GM23248 (cell line): Measurements from ENCODE around the gene IGF1R. TPM values are rescaled to one million over a fixed set of nuclear protein-coding genes. Genes with fewer than 3 reads are reported as not detected.

Experiments used
- DNase-seq: peaks from one replicate; pipeline ENCODE4 v3.0.0-alpha.2; 2015
- H2AFZ ChIP-seq: fragments of 200-600 bp; sonication (generic); 2 replicates; pipeline ENCODE4 v1.6.1; 2016; ENCODE audit warnings: antibody characterized with exemption
- H3F3A ChIP-seq: fragments of 200-600 bp; sonication (generic); 2 replicates; pipeline ENCODE4 v1.6.1; 2016; ENCODE audit warnings: mild to moderate bottlenecking, antibody characterized with exemption, mixed run types; ENCODE audit not compliant: insufficient read depth
- H3K27ac ChIP-seq: fragments of 200-600 bp; sonication (generic); 2 replicates; pipeline ENCODE4 v1.5.1; 2016; ENCODE audit warnings: mild to moderate bottlenecking
- H3K27me3 ChIP-seq: fragments of 200-600 bp; sonication (generic); replicated peaks from 2 replicates; pipeline ENCODE4 v1.6.1; 2016; ENCODE audit warnings: mild to moderate bottlenecking; ENCODE audit not compliant: insufficient read depth
- H3K36me3 ChIP-seq: fragments of 200-600 bp; sonication (generic); 2 replicates; pipeline ENCODE4 v1.6.1; 2016; ENCODE audit warnings: low read depth, mild to moderate bottlenecking
- H3K4me1 ChIP-seq: fragments of 200-600 bp; sonication (generic); 2 replicates; pipeline ENCODE4 v1.6.1; 2016; ENCODE audit warnings: mild to moderate bottlenecking; ENCODE audit not compliant: insufficient read depth
- H3K4me2 ChIP-seq: fragments of 200-600 bp; sonication (generic); one replicate; pipeline ENCODE4 v1.6.1; 2016; ENCODE audit warnings: mild to moderate bottlenecking; ENCODE audit not compliant: unreplicated experiment
- H3K4me3 ChIP-seq: fragments of 200-600 bp; sonication (generic); 2 replicates; pipeline ENCODE4 v1.5.1; 2016; ENCODE audit warnings: mild to moderate bottlenecking
- H3K79me2 ChIP-seq: fragments of 200-600 bp; sonication (generic); 2 replicates; pipeline ENCODE4 v1.6.1; 2016; ENCODE audit warnings: mild to moderate bottlenecking; ENCODE audit not compliant: insufficient read depth
- H3K9ac ChIP-seq: fragments of 200-600 bp; sonication (generic); 2 replicates; pipeline ENCODE4 v1.6.1; 2016; ENCODE audit warnings: mild to moderate bottlenecking
- H3K9me2 ChIP-seq: fragments of 200-600 bp; sonication (generic); 2 replicates; pipeline ENCODE4 v1.6.1; 2016; ENCODE audit warnings: mixed run types, mild to moderate bottlenecking, moderate library complexity; ENCODE audit not compliant: insufficient read depth
- H3K9me3 ChIP-seq: fragments of 200-600 bp; sonication (generic); one replicate; pipeline ENCODE4 v1.6.1; 2017; ENCODE audit warnings: low read depth
- H4K20me1 ChIP-seq: fragments of 200-600 bp; sonication (generic); 2 replicates; pipeline ENCODE4 v1.6.0; 2016; ENCODE audit not compliant: insufficient read depth
- EZH2 ChIP-seq: fragments of 200-600 bp; sonication (generic); IDR thresholded peaks from 2 replicates; pipeline ENCODE4 v1.6.1; 2018; ENCODE audit warnings: antibody characterized with exemption, mild to moderate bottlenecking; ENCODE audit not compliant: insufficient read depth, poor library complexity, severe bottlenecking
- EZH2phosphoT487 ChIP-seq: fragments of 200-600 bp; sonication (generic); IDR thresholded peaks from 2 replicates; pipeline ENCODE4 v1.6.1; 2018; ENCODE audit warnings: antibody characterized with exemption, moderate library complexity, mild to moderate bottlenecking, low read depth; ENCODE audit not compliant: insufficient read depth
- WGBS, 2 experiments: methylation state at CpG; one replicate each; pipeline ENCODE4 v1.1.6; 2015 to 2017; ENCODE audit warnings: low lambda C conversion rate in 2 of 2, low coverage in 1 of 2; ENCODE audit errors: missing lambda C conversion rate in 2 of 2; 5-methylcytosine and 5-hydroxymethylcytosine counted together
- in situ Hi-C: fragments of 300-500 bp; cut with MboI; formaldehyde crosslinking; loops from 2 replicates; pipeline ENCODE4 v1.15.0; 2020
- polyA plus RNA-seq: library from polyadenylated mRNA; unstranded; fragments of >200 nt; fragmentation: Nextera tagmentation; extraction: Ambion mirVana; gene quantifications from 2 replicates; pipeline ENCODE4 v1.2.1, GENCODE V29; 2016
- total RNA-seq: library from RNA; depleted of rRNA; stranded (reverse); fragments of >200 nt; shearing (Covaris generic); gene quantifications from 2 replicates; pipeline ENCODE4 v1.2.3, GENCODE V29; 2014

Gene IGF1R
- total and polyA plus RNA-seq, 2 experiments from 2014 or later: 22.0 to 48.6 TPM

- no peak overlapping the region for H3K9ac ChIP-seq
- no peak overlapping the region for H2AFZ ChIP-seq
- no peaks in the 10 kb centered on the region for H3K9me2 ChIP-seq
- no peaks in the 10 kb centered on the region for H3K9me3 ChIP-seq
- no peaks in the 10 kb centered on the region for H3K36me3 ChIP-seq
- in situ Hi-C loops: no loop called here
- no peak overlapping the region for H3K4me2 ChIP-seq
- no peak overlapping the region for H3K27ac ChIP-seq
- H4K20me1 ChIP-seq: no peaks in the 10 kb centered on the region
- H3K4me1 ChIP-seq: no peaks in the 10 kb centered on the region
- DNase-seq: no peak
- TF ChIP-seq EZH2phosphoT487: no peak
- no peak for TF ChIP-seq EZH2
- H3F3A ChIP-seq: no peaks in the 10 kb centered on the region
- H3K4me3 ChIP-seq: no peak overlapping the region
- H3K79me2 ChIP-seq: no peaks in the 10 kb centered on the region
- 97 to 100% methylated on average over 1 of the region's 1 CpG for WGBS, 2 experiments
- no peaks in the 10 kb centered on the region for H3K27me3 ChIP-seq
Observed at GRCh38 chr15:98976500-98976899, 328.2 kb downstream of the IGF1R start.

DNA sequence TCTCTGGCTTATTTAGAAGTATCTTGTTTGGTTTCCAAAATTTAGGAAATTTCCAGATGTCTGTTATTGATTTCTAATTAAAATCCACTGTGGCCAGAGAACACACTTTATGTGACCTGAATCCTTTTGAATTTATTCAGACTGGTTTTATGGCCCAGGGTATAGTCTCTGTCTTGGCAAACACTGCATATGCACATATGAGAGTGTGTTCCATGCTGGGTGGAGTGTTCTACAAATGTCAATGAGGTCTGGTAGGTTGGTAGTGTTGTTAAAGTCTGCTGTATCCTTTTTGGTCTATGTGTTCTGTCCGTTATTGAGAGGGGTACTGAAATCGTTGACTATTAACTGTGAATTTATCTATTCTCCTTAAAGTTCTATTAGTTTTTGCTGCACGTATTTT lies 329.1 kb downstream of the IGF1R start:
- no peaks in the 10 kb centered on the region for H3K79me2 ChIP-seq
- no peaks in the 10 kb centered on the region for H3F3A ChIP-seq
- 75 to 81% methylated on average over 3 of the region's 3 CpGs for WGBS, 2 experiments
- no peak overlapping the region for H3K9ac ChIP-seq
- no peaks in the 10 kb centered on the region for H3K9me2 ChIP-seq
- H3K27ac ChIP-seq: no peak overlapping the region
- H3K4me1 ChIP-seq: peaks cover 5% of the 10 kb centered on the region; the same call in 1 of the 2 replicates
- no peak overlapping the region for H3K4me2 ChIP-seq
- in situ Hi-C loops: no loop called here
- no peak overlapping the region for H3K4me3 ChIP-seq
- H3K27me3 ChIP-seq: no peaks in the 10 kb centered on the region
- no peaks in the 10 kb centered on the region for H3K36me3 ChIP-seq
- DNase-seq: no peak
- H2AFZ ChIP-seq: no peak overlapping the region
- TF ChIP-seq EZH2: no peak
- H4K20me1 ChIP-seq: no peaks in the 10 kb centered on the region
- H3K9me3 ChIP-seq: no peaks in the 10 kb centered on the region

GRCh38 chr15:98978153-98978552 lies 329.8 kb downstream of the IGF1R start:
- H3K4me3 ChIP-seq: no peak overlapping the region
- H3K36me3 ChIP-seq: no peaks in the 10 kb centered on the region
- no peaks in the 10 kb centered on the region for H3K9me3 ChIP-seq
- no peaks in the 10 kb centered on the region for H3F3A ChIP-seq
- no peaks in the 10 kb centered on the region for H4K20me1 ChIP-seq
- 97% methylated on average over 3 of the region's 3 CpGs for WGBS, 2 experiments
- in situ Hi-C loops: no loop called here
- H3K9ac ChIP-seq: no peak overlapping the region
- H3K79me2 ChIP-seq: no peaks in the 10 kb centered on the region
- H3K4me1 ChIP-seq: peaks cover 10% of the 10 kb centered on the region
- TF ChIP-seq EZH2phosphoT487 (no peak), EZH2 (no peak)
- H2AFZ ChIP-seq: no peak overlapping the region
- no peak overlapping the region for H3K27ac ChIP-seq
- no peaks in the 10 kb centered on the region for H3K27me3 ChIP-seq
- H3K4me2 ChIP-seq: no peak overlapping the region
- no peaks in the 10 kb centered on the region for H3K9me2 ChIP-seq
- DNase-seq: no peak

DNA sequence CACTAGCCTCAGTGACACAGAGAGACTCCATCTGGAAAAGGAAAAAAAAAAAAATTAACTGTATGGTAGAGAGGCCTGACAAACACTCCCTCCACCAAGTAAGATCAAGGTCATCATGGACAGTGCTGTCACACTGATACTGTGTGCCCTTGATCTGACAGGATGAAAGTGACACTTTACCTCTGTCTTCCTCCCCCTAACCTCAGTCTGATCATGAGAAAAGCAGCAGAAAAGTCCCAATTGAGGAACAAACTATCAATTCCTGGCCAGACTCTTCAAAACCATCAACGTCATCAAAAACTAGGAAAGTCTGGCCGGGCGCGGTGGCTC lies 332.5 kb downstream of the IGF1R start:
- no peak for DNase-seq
- Histone ChIP-seq H3K27ac (no peak overlapping the region), H3K9me2 (no peaks in the 10 kb centered on the region), H3K9ac (no peak overlapping the region), H3K4me3 (no peak overlapping the region), H3K9me3 (no peaks in the 10 kb centered on the region), H3K4me1 (peaks cover 22% of the 10 kb centered on the region), H2AFZ (no peak overlapping the region), H3K27me3 (no peaks in the 10 kb centered on the region), H3K4me2 (no peak overlapping the region), H3F3A (peaks cover 12% of the 10 kb centered on the region), H4K20me1 (no peaks in the 10 kb centered on the region), H3K79me2 (no peaks in the 10 kb centered on the region), H3K36me3 (no peaks in the 10 kb centered on the region)
- no peak for TF ChIP-seq EZH2phosphoT487
- TF ChIP-seq EZH2: no peak
- in situ Hi-C loops: no loop called here
- WGBS, 2 experiments: 94 to 98% methylated on average over 4 of the region's 4 CpGs
